Transverse colon (tissue), 3 donors: ENCODE measurements around the gene PIGO.

ENCODE experiments used
- EP300 ChIP-seq: sonication (generic); formaldehyde crosslinking; IDR thresholded peaks from one replicate; pipeline ENCODE4 v1.6.1; 2017; ENCODE audit warnings: antibody characterized with exemption, low read depth
- POLR2A ChIP-seq: fragments of 450-650 bp; IDR thresholded peaks from one replicate; pipeline ENCODE4 v1.6.1; 2016; ENCODE audit warnings: antibody characterized with exemption, mild to moderate bottlenecking, moderate library complexity
- TF ChIP-seq, protein P1 (sequence below), 5 experiments: fragments of 200-600 bp in 3 of 5; fragments of 450-650 bp in 2 of 5; sonication (generic) in 3 of 5; IDR thresholded peaks; 1 replicate in 2 of 5; 2 replicates in 3 of 5; pipeline ENCODE4 v1.5.1; 2016 to 2017; ENCODE audit warnings: antibody characterized with exemption in 5 of 5, inconsistent platforms in 3 of 5, mild to moderate bottlenecking in 2 of 5, moderate library complexity in 1 of 5

DNA sequence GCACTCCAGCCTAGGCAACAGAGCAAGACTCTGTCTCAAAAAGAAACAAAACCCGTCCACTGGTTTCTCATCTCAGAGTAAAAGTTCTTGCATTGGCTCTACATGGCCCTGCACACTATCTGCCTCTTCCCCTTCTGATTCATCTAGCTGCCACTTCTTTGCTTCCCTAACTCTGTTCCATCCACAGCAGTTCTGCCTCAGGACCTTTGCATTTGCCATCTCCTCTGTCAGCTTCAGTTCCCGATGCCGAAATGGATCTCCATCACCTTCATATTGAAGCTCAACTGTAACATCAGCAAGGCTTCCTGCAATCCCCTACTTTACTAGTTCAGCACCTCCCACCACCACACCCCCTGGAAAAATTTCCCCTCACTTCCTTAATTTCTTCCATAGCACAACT is 1.2 kb upstream of the PIGO start:
- TF ChIP-seq, protein P1, sequence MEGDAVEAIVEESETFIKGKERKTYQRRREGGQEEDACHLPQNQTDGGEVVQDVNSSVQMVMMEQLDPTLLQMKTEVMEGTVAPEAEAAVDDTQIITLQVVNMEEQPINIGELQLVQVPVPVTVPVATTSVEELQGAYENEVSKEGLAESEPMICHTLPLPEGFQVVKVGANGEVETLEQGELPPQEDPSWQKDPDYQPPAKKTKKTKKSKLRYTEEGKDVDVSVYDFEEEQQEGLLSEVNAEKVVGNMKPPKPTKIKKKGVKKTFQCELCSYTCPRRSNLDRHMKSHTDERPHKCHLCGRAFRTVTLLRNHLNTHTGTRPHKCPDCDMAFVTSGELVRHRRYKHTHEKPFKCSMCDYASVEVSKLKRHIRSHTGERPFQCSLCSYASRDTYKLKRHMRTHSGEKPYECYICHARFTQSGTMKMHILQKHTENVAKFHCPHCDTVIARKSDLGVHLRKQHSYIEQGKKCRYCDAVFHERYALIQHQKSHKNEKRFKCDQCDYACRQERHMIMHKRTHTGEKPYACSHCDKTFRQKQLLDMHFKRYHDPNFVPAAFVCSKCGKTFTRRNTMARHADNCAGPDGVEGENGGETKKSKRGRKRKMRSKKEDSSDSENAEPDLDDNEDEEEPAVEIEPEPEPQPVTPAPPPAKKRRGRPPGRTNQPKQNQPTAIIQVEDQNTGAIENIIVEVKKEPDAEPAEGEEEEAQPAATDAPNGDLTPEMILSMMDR (IDR thresholded peaks at IDR 0.05), result no peak
- TF ChIP-seq POLR2A, result no peak
- no peak for TF ChIP-seq EP300
